ENCODE results near the gene IL1RAPL2.

The IL1RAPL2 gene

GRCh38 chrX:105136786-105137185 lies 570.8 kb downstream of the IL1RAPL2 start:
- Histone ChIP-seq H3K4me1 (ENCODE audit: insufficient read depth, low read length) (peaks cover 3% of the 10 kb centered on the region; the same call in 1 of the 2 replicates), H3K36me3 (ENCODE audit: insufficient read depth, low read length) (no peaks in the 10 kb centered on the region), H3K9ac (ENCODE audit: low read depth, low read length) (no peak overlapping the region), H3K9me3 (ENCODE audit: control insufficient read depth, insufficient read depth, low read length) (no peaks in the 10 kb centered on the region)

- Histone ChIP-seq H3K9me3 (ENCODE audit: control insufficient read depth, insufficient read depth, low read length) (no peaks in the 10 kb centered on the region), H3K4me1 (ENCODE audit: insufficient read depth, low read length) (peaks cover 10% of the 10 kb centered on the region; the same call in 1 of the 2 replicates), H3K9ac (ENCODE audit: low read depth, low read length) (no peak overlapping the region), H3K36me3 (ENCODE audit: insufficient read depth, low read length) (no peaks in the 10 kb centered on the region)
Measured at GRCh38 chrX:105150036-105150435, 584.0 kb downstream of the IL1RAPL2 start.

- Histone ChIP-seq H3K9ac (ENCODE audit: low read depth, low read length) (no peak overlapping the region), H3K4me1 (ENCODE audit: insufficient read depth, low read length) (peaks cover 10% of the 10 kb centered on the region; the same call in 1 of the 2 replicates), H3K36me3 (ENCODE audit: insufficient read depth, low read length) (no peaks in the 10 kb centered on the region), H3K9me3 (ENCODE audit: control insufficient read depth, insufficient read depth, low read length) (no peaks in the 10 kb centered on the region)
Measured at GRCh38 chrX:105150557-105150956, 584.6 kb downstream of the IL1RAPL2 start.

GRCh38 chrX:105167233-105167632 lies 601.2 kb downstream of the IL1RAPL2 start:
- Histone ChIP-seq H3K9me3 (ENCODE audit: control insufficient read depth, insufficient read depth, low read length) (no peaks in the 10 kb centered on the region), H3K9ac (ENCODE audit: low read depth, low read length) (no peak overlapping the region), H3K36me3 (ENCODE audit: insufficient read depth, low read length) (no peaks in the 10 kb centered on the region), H3K4me1 (ENCODE audit: insufficient read depth, low read length) (0 out of 2 replicates have a peak, but pooled peaks cover 4% of the 10 kb centered on the region)

- H3K36me3 ChIP-seq (ENCODE audit: insufficient read depth, low read length), result no peaks in the 10 kb centered on the region
- no peaks in the 10 kb centered on the region for H3K9me3 ChIP-seq (ENCODE audit: control insufficient read depth, insufficient read depth, low read length)
- H3K4me1 ChIP-seq (ENCODE audit: insufficient read depth, low read length), result 0 out of 2 replicates have a peak, but pooled peaks cover 4% of the 10 kb centered on the region
- no peak overlapping the region; the same call in 1 of the 2 replicates for H3K9ac ChIP-seq (ENCODE audit: low read depth, low read length)
Measured at GRCh38 chrX:105168577-105168976, 602.6 kb downstream of the IL1RAPL2 start.

GRCh38 chrX:105173071-105173470 lies 607.1 kb downstream of the IL1RAPL2 start:
- H3K9me3 ChIP-seq (ENCODE audit: control insufficient read depth, insufficient read depth, low read length), result no peaks in the 10 kb centered on the region
- H3K36me3 ChIP-seq (ENCODE audit: insufficient read depth, low read length), result no peaks in the 10 kb centered on the region
- H3K4me1 ChIP-seq (ENCODE audit: insufficient read depth, low read length), result 0 out of 2 replicates have a peak, but pooled peaks cover 4% of the 10 kb centered on the region
- no peak overlapping the region for H3K9ac ChIP-seq (ENCODE audit: low read depth, low read length)

- Histone ChIP-seq H3K4me1 (ENCODE audit: insufficient read depth, low read length) (no peaks in the 10 kb centered on the region), H3K9me3 (ENCODE audit: control insufficient read depth, insufficient read depth, low read length) (no peaks in the 10 kb centered on the region), H3K36me3 (ENCODE audit: insufficient read depth, low read length) (no peaks in the 10 kb centered on the region), H3K9ac (ENCODE audit: low read depth, low read length) (no peak overlapping the region)
Measured at GRCh38 chrX:105179644-105180043, 613.6 kb downstream of the IL1RAPL2 start.

GRCh38 chrX:105189093-105189492 lies 623.1 kb downstream of the IL1RAPL2 start:
- H3K36me3 ChIP-seq (ENCODE audit: insufficient read depth, low read length), result no peaks in the 10 kb centered on the region
- no peaks in the 10 kb centered on the region for H3K9me3 ChIP-seq (ENCODE audit: control insufficient read depth, insufficient read depth, low read length)
- no peak overlapping the region for H3K9ac ChIP-seq (ENCODE audit: low read depth, low read length)
- H3K4me1 ChIP-seq (ENCODE audit: insufficient read depth, low read length), result no peaks in the 10 kb centered on the region

GRCh38 chrX:105190252-105190853 lies 624.4 kb downstream of the IL1RAPL2 start:
- H3K36me3 ChIP-seq (ENCODE audit: insufficient read depth, low read length), result no peaks in the 10 kb centered on the region
- no peaks in the 10 kb centered on the region for H3K9me3 ChIP-seq (ENCODE audit: control insufficient read depth, insufficient read depth, low read length)

GRCh38 chrX:105191878-105192277 lies 625.9 kb downstream of the IL1RAPL2 start:
- Histone ChIP-seq H3K9me3 (ENCODE audit: control insufficient read depth, insufficient read depth, low read length) (no peaks in the 10 kb centered on the region), H3K4me1 (ENCODE audit: insufficient read depth, low read length) (no peaks in the 10 kb centered on the region), H3K36me3 (ENCODE audit: insufficient read depth, low read length) (no peaks in the 10 kb centered on the region), H3K9ac (ENCODE audit: low read depth, low read length) (no peak overlapping the region)

More at GRCh38 chrX:105190252-105190853, 624.4 kb downstream of the IL1RAPL2 start:
- H3K9ac ChIP-seq (ENCODE audit: low read depth, low read length), result no peak overlapping the region
- H3K4me1 ChIP-seq (ENCODE audit: insufficient read depth, low read length), result no peaks in the 10 kb centered on the region

- Histone ChIP-seq H3K4me1 (ENCODE audit: insufficient read depth, low read length) (no peaks in the 10 kb centered on the region), H3K36me3 (ENCODE audit: insufficient read depth, low read length) (no peaks in the 10 kb centered on the region), H3K9me3 (ENCODE audit: control insufficient read depth, insufficient read depth, low read length) (no peaks in the 10 kb centered on the region), H3K9ac (ENCODE audit: low read depth, low read length) (no peak overlapping the region)
Measured at GRCh38 chrX:105209406-105209805, 643.4 kb downstream of the IL1RAPL2 start.

GRCh38 chrX:105210258-105210657 lies 644.3 kb downstream of the IL1RAPL2 start:
- Histone ChIP-seq H3K9me3 (ENCODE audit: control insufficient read depth, insufficient read depth, low read length) (no peaks in the 10 kb centered on the region), H3K9ac (ENCODE audit: low read depth, low read length) (no peak overlapping the region), H3K4me1 (ENCODE audit: insufficient read depth, low read length) (no peaks in the 10 kb centered on the region), H3K36me3 (ENCODE audit: insufficient read depth, low read length) (no peaks in the 10 kb centered on the region)

GRCh38 chrX:105211066-105211575 lies 645.1 kb downstream of the IL1RAPL2 start:
- no peaks in the 10 kb centered on the region for H3K4me1 ChIP-seq (ENCODE audit: insufficient read depth, low read length)
- H3K9ac ChIP-seq (ENCODE audit: low read depth, low read length), result no peak overlapping the region
- no peaks in the 10 kb centered on the region for H3K36me3 ChIP-seq (ENCODE audit: insufficient read depth, low read length)

GRCh38 chrX:105219454-105220401 lies 653.7 kb downstream of the IL1RAPL2 start:
- Histone ChIP-seq H3K4me1 (ENCODE audit: insufficient read depth, low read length) (no peaks in the 10 kb centered on the region), H3K36me3 (ENCODE audit: insufficient read depth, low read length) (no peaks in the 10 kb centered on the region), H3K9ac (ENCODE audit: low read depth, low read length) (no peak overlapping the region), H3K9me3 (ENCODE audit: control insufficient read depth, insufficient read depth, low read length) (no peaks in the 10 kb centered on the region)

More at GRCh38 chrX:105211066-105211575, 645.1 kb downstream of the IL1RAPL2 start:
- H3K9me3 ChIP-seq (ENCODE audit: control insufficient read depth, insufficient read depth, low read length), result no peaks in the 10 kb centered on the region

Data from ES-I3 (cell line).